OCI-LY1 (cell line): Measurements from ENCODE around the gene CTNNA3.

ENCODE experiments used
- H2AFZ ChIP-seq: fragments of 200-600 bp; sonication (generic), shearing (Covaris generic); 2 replicates; pipeline ENCODE4 v1.6.0; 2014; ENCODE audit warnings: antibody characterized with exemption, mild to moderate bottlenecking, low read length
- H3F3A ChIP-seq: fragments of 200-600 bp; sonication (generic), shearing (Covaris generic); 2 replicates; pipeline ENCODE4 v1.6.0; 2014; ENCODE audit warnings: mild to moderate bottlenecking, antibody characterized with exemption, low read length, moderate library complexity; ENCODE audit not compliant: insufficient read depth
- H3K27ac ChIP-seq: fragments of 200-600 bp; sonication (generic); 2 replicates; pipeline ENCODE4 v1.5.1; 2014; ENCODE audit warnings: low read length, mixed run types, mild to moderate bottlenecking, low read depth; ENCODE audit not compliant: poor library complexity, severe bottlenecking
- H3K27me3 ChIP-seq: fragments of 200-600 bp; sonication (generic); 2 replicates; pipeline ENCODE4 v1.6.0; 2014; ENCODE audit warnings: antibody characterized with exemption, mild to moderate bottlenecking, low read length, moderate library complexity; ENCODE audit not compliant: insufficient read depth
- H3K36me3 ChIP-seq: fragments of 200-600 bp; sonication (generic); 2 replicates; pipeline ENCODE4 v1.6.1; 2014; ENCODE audit warnings: mild to moderate bottlenecking, antibody characterized with exemption, low read length, moderate library complexity, mixed read lengths; ENCODE audit not compliant: insufficient read depth
- H3K4me1 ChIP-seq: fragments of 200-600 bp; sonication (generic); 2 replicates; pipeline ENCODE4 v1.5.1; 2014; ENCODE audit warnings: mild to moderate bottlenecking, low read length, moderate library complexity; ENCODE audit not compliant: insufficient read depth, severe bottlenecking
- H3K4me2 ChIP-seq: fragments of 200-600 bp; sonication (generic), shearing (Covaris generic); 2 replicates; pipeline ENCODE4 v1.6.1; 2014; ENCODE audit warnings: low read length
- H3K4me3 ChIP-seq: fragments of 200-600 bp; sonication (generic); 2 replicates; pipeline ENCODE4 v1.5.1; 2014; ENCODE audit warnings: low read length, low read depth, mild to moderate bottlenecking, mixed read lengths; ENCODE audit not compliant: poor library complexity, severe bottlenecking
- H3K79me2 ChIP-seq: fragments of 200-600 bp; shearing (Covaris generic); 2 replicates; pipeline ENCODE4 v1.6.1; 2016; ENCODE audit warnings: mixed run types, low read length, mixed read lengths; ENCODE audit not compliant: insufficient read depth
- H3K9ac ChIP-seq: fragments of 200-600 bp; sonication (generic), shearing (Covaris generic); 2 replicates; pipeline ENCODE4 v1.6.1; 2014; ENCODE audit warnings: mild to moderate bottlenecking, low read length, mixed read lengths
- H3K9me2 ChIP-seq: fragments of 200-600 bp; sonication (generic), shearing (Covaris generic); 2 replicates; pipeline ENCODE4 v1.6.1; 2014; ENCODE audit warnings: low read depth, mild to moderate bottlenecking, low read length, mixed read lengths
- H3K9me3 ChIP-seq: fragments of 200-600 bp; shearing (Covaris generic); 2 replicates; pipeline ENCODE4 v1.6.1; 2014; ENCODE audit warnings: low read length, mixed read lengths
- H4K20me1 ChIP-seq: fragments of 200-600 bp; sonication (generic), shearing (Covaris generic); 2 replicates; pipeline ENCODE4 v1.6.0; 2016; ENCODE audit warnings: mild to moderate bottlenecking, low read length; ENCODE audit not compliant: insufficient read depth
- CTCF ChIP-seq: fragments of 200-600 bp; sonication (generic), shearing (Covaris generic); IDR thresholded peaks from 2 replicates; pipeline ENCODE4 v1.5.1; 2017; ENCODE audit warnings: mild to moderate bottlenecking, antibody characterized with exemption, low read length, moderate library complexity, mixed read lengths
- EZH2 ChIP-seq: fragments of 200-600 bp; sonication (generic), shearing (Covaris generic); IDR thresholded peaks from 2 replicates; pipeline ENCODE4 v1.8.0; 2017; ENCODE audit warnings: borderline replicate concordance, mixed run types, mild to moderate bottlenecking, antibody characterized with exemption, low read length, moderate library complexity, mixed read lengths

Gene CTNNA3

GRCh38 chr10:65864529-65864928 is 1831.5 kb downstream of the CTNNA3 start:
- Histone ChIP-seq H3K27me3 (no peaks in the 10 kb centered on the region), H2AFZ (no peak overlapping the region), H3K9ac (no peak overlapping the region), H3K4me3 (no peak overlapping the region), H3K9me2 (no peaks in the 10 kb centered on the region), H3K4me2 (no peak overlapping the region), H3F3A (no peaks in the 10 kb centered on the region), H3K4me1 (no peaks in the 10 kb centered on the region), H3K9me3 (no peaks in the 10 kb centered on the region), H3K79me2 (no peaks in the 10 kb centered on the region), H3K36me3 (no peaks in the 10 kb centered on the region), H4K20me1 (no peaks in the 10 kb centered on the region), H3K27ac (no peak overlapping the region)
- TF ChIP-seq EZH2 (no peak), CTCF (no peak)

GRCh38 chr10:65864036-65864435 is 1832.0 kb downstream of the CTNNA3 start:
- Histone ChIP-seq H3K27ac (no peak overlapping the region), H3K36me3 (no peaks in the 10 kb centered on the region), H2AFZ (no peak overlapping the region), H3K9me3 (no peaks in the 10 kb centered on the region), H3K4me3 (no peak overlapping the region), H3K9ac (no peak overlapping the region), H3K9me2 (no peaks in the 10 kb centered on the region), H3K79me2 (no peaks in the 10 kb centered on the region), H3K4me2 (no peak overlapping the region), H3F3A (no peaks in the 10 kb centered on the region), H4K20me1 (no peaks in the 10 kb centered on the region), H3K27me3 (no peaks in the 10 kb centered on the region), H3K4me1 (no peaks in the 10 kb centered on the region)
- TF ChIP-seq EZH2 (no peak), CTCF (no peak)
